Caco-2 (cell line): ENCODE data around the gene FREM3. TPM values are rescaled to one million over a fixed set of nuclear protein-coding genes. Genes with fewer than 3 reads are reported as not detected.
"Not testable (repeated sequence)": the region's sequence is repeated elsewhere in the genome, so short reads cannot be mapped to it uniquely, and the experiment has no call there.

Experiments used
- BruUV-seq: library from RNA; stranded (reverse); fragments of 400-500 nt; replicated peaks from 2 replicates; lab custom pipeline; 2021; lab: Mats Ljungman, UMichigan
- CTCF ChIA-PET: fragments of 300-600 bp; sonication (Branson Sonifier 250); formaldehyde crosslinking; loops from one replicate; lab custom pipeline; 2022; ENCODE audit warnings: antibody characterized with exemption; lab: Charles Lee
- POLR2A ChIA-PET: fragments of 300-600 bp; sonication (Branson Sonifier 250); formaldehyde crosslinking; loops from one replicate; lab custom pipeline; 2022; ENCODE audit warnings: antibody characterized with exemption; lab: Charles Lee
- DNase-seq, 2 experiments: peaks; one replicate each; pipeline versions ENCODE4 v3.0.0 to v3.0.0-alpha.2; 2020 to 2022
- H3K27me3 ChIP-seq: replicated peaks from 2 replicates; pipeline ENCODE4 v1.6.0; 2011; ENCODE audit warnings: low read length; ENCODE audit not compliant: control insufficient read depth, insufficient read depth
- H3K36me3 ChIP-seq: 2 replicates; pipeline ENCODE4 v1.5.1; 2011; ENCODE audit warnings: low read length; ENCODE audit not compliant: control insufficient read depth, insufficient read depth
- H3K4me1 ChIP-seq: fragments of 250-450 bp; sonication (Bioruptor Pico); 2 replicates; pipeline ENCODE4 v1.5.1; 2020; ENCODE audit warnings: mild to moderate bottlenecking
- H3K4me3 ChIP-seq: 2 replicates; pipeline ENCODE4 v1.5.1; 2011; ENCODE audit warnings: low read depth, mild to moderate bottlenecking, control low read depth, low read length
- H3K9me3 ChIP-seq: fragments of 250-450 bp; sonication (Bioruptor Pico); 2 replicates; pipeline ENCODE4 v1.5.1; 2020; ENCODE audit warnings: mild to moderate bottlenecking, moderate library complexity
- H3K27ac Mint-ChIP-seq: one replicate; pipeline ENCODE4 v1.8.0; 2022; ENCODE audit warnings: mixed read lengths; ENCODE audit not compliant: unreplicated experiment
- H3K27me3 Mint-ChIP-seq: one replicate; pipeline ENCODE4 v1.8.0; 2022; ENCODE audit warnings: mixed read lengths; ENCODE audit not compliant: insufficient read depth, unreplicated experiment
- H3K36me3 Mint-ChIP-seq: one replicate; pipeline ENCODE4 v1.8.0; 2022; ENCODE audit warnings: mild to moderate bottlenecking, mixed read lengths; ENCODE audit not compliant: insufficient read depth, unreplicated experiment
- H3K4me1 Mint-ChIP-seq: one replicate; pipeline ENCODE4 v1.8.0; 2022; ENCODE audit warnings: low read depth, mixed read lengths; ENCODE audit not compliant: unreplicated experiment
- H3K4me3 Mint-ChIP-seq: one replicate; pipeline ENCODE4 v1.8.0; 2022; ENCODE audit warnings: mild to moderate bottlenecking, moderate library complexity, mixed read lengths; ENCODE audit not compliant: unreplicated experiment
- H3K9me3 Mint-ChIP-seq: one replicate; pipeline ENCODE4 v1.8.0; 2022; ENCODE audit warnings: mixed read lengths; ENCODE audit not compliant: unreplicated experiment
- intact Hi-C: fragments of 100-400 bp; cut with micrococcal nuclease; formaldehyde crosslinking; loops from one replicate; pipeline ENCODE4 v1.10.0; 2022; ENCODE audit not compliant: unreplicated experiment
- total RNA-seq: library from RNA; stranded (reverse); gene quantifications from 2 replicates; pipeline ENCODE4 v1.2.3, GENCODE V29; 2022
- TF ChIP-seq, protein P1 (sequence below), 2 experiments: fragments of 200-600 bp in 1 of 2; IDR thresholded peaks; 1 replicate in 1 of 2; 2 replicates in 1 of 2; pipeline versions ENCODE4 v1.5.1 to v1.8.0; 2011 to 2022; ENCODE audit warnings: antibody characterized with exemption in 1 of 2, control low read depth in 1 of 2, inconsistent platforms in 1 of 2, low read depth in 1 of 2, low read length in 1 of 2, mild to moderate bottlenecking in 1 of 2, moderate library complexity in 1 of 2; ENCODE audit not compliant: insufficient read depth in 1 of 2, severe bottlenecking in 1 of 2, unreplicated experiment in 1 of 2

The FREM3 gene
- total RNA-seq, 1 experiment from 2014 or later: not detected

DNA sequence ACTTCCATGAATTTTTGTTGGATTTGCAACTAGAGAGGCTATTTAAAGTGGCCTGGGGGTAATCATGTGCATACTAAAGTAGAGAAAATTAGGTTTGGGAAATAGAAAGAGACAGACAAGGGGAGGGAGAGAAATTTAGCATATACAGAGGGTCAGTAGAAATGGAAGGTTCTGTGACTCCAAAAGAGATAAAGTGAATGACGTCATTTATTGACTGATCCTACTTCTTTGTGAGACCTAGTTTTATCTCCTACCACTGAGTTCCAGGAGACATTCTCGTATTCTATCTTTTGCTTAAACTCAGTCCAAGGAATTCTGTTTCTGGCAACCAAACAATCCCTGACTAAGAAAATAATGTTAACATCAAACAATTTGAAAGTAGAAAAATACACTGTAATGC lies 42.4 kb upstream of the FREM3 start:
- H3K27me3 Mint-ChIP-seq: no peaks in the 10 kb centered on the region
- CTCF ChIA-PET: no interaction called here
- no peaks in the 10 kb centered on the region for H3K27me3 ChIP-seq

DNA sequence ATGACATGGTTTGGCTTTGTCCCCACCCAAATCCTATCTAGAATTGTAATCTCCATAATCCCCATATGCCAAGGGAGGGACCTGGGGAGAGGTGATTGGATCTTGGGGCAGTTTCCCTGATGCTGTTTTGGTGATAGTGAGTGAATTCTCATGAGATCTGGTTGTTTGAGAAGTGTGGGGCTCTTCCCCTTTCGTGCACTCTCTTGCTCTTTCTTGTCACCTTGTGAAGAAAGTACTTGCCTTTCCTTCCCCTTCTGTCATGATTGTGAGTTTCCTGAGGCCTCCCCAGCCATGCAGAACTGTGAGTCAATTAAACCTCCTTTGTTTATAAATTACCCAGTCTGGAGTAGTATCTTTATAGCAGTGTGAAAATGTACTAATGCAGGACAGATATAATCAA lies 36.4 kb upstream of the FREM3 start:
- TF ChIP-seq, protein P1, sequence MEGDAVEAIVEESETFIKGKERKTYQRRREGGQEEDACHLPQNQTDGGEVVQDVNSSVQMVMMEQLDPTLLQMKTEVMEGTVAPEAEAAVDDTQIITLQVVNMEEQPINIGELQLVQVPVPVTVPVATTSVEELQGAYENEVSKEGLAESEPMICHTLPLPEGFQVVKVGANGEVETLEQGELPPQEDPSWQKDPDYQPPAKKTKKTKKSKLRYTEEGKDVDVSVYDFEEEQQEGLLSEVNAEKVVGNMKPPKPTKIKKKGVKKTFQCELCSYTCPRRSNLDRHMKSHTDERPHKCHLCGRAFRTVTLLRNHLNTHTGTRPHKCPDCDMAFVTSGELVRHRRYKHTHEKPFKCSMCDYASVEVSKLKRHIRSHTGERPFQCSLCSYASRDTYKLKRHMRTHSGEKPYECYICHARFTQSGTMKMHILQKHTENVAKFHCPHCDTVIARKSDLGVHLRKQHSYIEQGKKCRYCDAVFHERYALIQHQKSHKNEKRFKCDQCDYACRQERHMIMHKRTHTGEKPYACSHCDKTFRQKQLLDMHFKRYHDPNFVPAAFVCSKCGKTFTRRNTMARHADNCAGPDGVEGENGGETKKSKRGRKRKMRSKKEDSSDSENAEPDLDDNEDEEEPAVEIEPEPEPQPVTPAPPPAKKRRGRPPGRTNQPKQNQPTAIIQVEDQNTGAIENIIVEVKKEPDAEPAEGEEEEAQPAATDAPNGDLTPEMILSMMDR (IDR thresholded peaks at IDR 0.05; ENCODE audit: insufficient read depth in 1 of 2, low read depth in 1 of 2, low read length in 1 of 2, severe bottlenecking in 1 of 2, unreplicated experiment in 1 of 2): no peak
- no peaks in the 10 kb centered on the region for H3K27me3 ChIP-seq
- no TSS peak for BruUV-seq
- Mint-ChIP-seq H3K27me3 (peaks cover 4% of the 10 kb centered on the region), H3K36me3 (no peaks in the 10 kb centered on the region), H3K4me3 (no peak overlapping the region), H3K4me1 (peaks cover 7% of the 10 kb centered on the region), H3K9me3 (no peaks in the 10 kb centered on the region), H3K27ac (no peak overlapping the region)
- no peak for DNase-seq
- POLR2A ChIA-PET: no interaction called here
- intact Hi-C loops: no loop called here
- no peaks in the 10 kb centered on the region for H3K36me3 ChIP-seq
- H3K4me1 ChIP-seq: no peaks in the 10 kb centered on the region
- H3K4me3 ChIP-seq: no peak overlapping the region
- no peaks in the 10 kb centered on the region for H3K9me3 ChIP-seq
- CTCF ChIA-PET: no interaction called here

More for the DNA sequence above, 42.4 kb upstream of the FREM3 start:
- POLR2A ChIA-PET: no interaction called here
- no peaks in the 10 kb centered on the region for H3K9me3 ChIP-seq
- H3K9me3 Mint-ChIP-seq: no peaks in the 10 kb centered on the region
- intact Hi-C loops: no loop called here
- DNase-seq: no peak
- no peak overlapping the region for H3K4me3 Mint-ChIP-seq
- H3K4me1 ChIP-seq: no peaks in the 10 kb centered on the region
- H3K4me3 ChIP-seq: no peak overlapping the region
- H3K4me1 Mint-ChIP-seq: no peaks in the 10 kb centered on the region
- TF ChIP-seq, protein P1 (IDR thresholded peaks at IDR 0.05; ENCODE audit: insufficient read depth in 1 of 2, low read depth in 1 of 2, low read length in 1 of 2, severe bottlenecking in 1 of 2, unreplicated experiment in 1 of 2): no peak
- H3K36me3 ChIP-seq: no peaks in the 10 kb centered on the region
- no TSS peak for BruUV-seq
- H3K27ac Mint-ChIP-seq: no peak overlapping the region
- H3K36me3 Mint-ChIP-seq: no peaks in the 10 kb centered on the region

DNA sequence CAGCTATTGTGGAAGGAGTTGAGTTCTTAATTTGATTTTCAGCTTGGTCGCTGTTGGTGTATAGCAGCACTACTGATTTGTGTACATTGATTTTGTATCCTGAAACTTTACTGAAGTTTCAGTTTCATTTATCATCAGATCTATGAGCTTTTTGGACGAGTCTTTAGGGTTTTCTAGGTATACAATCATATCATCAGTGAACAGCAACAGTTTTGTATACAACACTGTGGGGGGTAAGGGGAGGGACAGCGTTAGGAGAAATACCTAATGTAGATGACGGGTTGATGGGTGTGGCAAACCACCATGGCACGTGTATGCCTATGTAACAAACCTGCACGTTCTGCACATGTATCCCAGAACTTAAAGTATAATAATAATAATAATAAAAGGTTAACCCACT lies 35.6 kb upstream of the FREM3 start:
- H3K27me3 ChIP-seq, BruUV-seq, POLR2A ChIA-PET, H3K4me3 ChIP-seq, H3K4me1 Mint-ChIP-seq, H3K27me3 Mint-ChIP-seq, H3K27ac Mint-ChIP-seq, CTCF ChIA-PET, H3K4me3 Mint-ChIP-seq, H3K9me3 Mint-ChIP-seq, H3K9me3 ChIP-seq, DNase-seq, H3K36me3 ChIP-seq, intact Hi-C loops, H3K36me3 Mint-ChIP-seq, H3K4me1 ChIP-seq: not testable (repeated sequence)

DNA sequence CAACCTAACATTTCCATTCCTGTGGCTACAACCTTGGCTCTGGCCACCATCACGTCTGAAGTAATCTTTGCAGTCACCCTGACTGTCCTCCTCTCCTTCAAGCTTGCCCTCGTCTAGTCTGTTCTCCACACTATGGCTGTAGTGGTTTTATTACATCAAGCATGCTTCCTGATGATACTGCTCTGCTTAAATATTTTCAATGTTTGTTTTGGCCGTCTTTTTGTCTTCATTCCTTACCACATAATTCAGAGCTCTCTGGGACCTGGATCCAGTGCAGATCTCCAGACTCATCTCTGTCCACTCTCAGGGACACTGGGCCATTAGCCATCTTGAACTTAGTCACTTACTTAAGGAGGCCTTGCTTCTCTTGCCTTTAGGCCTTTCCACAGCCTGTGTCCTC lies 27.7 kb upstream of the FREM3 start:
- DNase-seq: no peak
- no TSS peak for BruUV-seq
- Histone ChIP-seq H3K27me3 (no peaks in the 10 kb centered on the region), H3K4me3 (no peak overlapping the region), H3K9me3 (no peaks in the 10 kb centered on the region), H3K36me3 (no peaks in the 10 kb centered on the region), H3K4me1 (no peaks in the 10 kb centered on the region)
- Mint-ChIP-seq H3K27ac (no peak overlapping the region), H3K9me3 (no peaks in the 10 kb centered on the region), H3K36me3 (no peaks in the 10 kb centered on the region), H3K27me3 (peaks cover 9% of the 10 kb centered on the region), H3K4me1 (no peaks in the 10 kb centered on the region), H3K4me3 (no peak overlapping the region)
- TF ChIP-seq, protein P1 (IDR thresholded peaks at IDR 0.05; ENCODE audit: insufficient read depth in 1 of 2, low read depth in 1 of 2, low read length in 1 of 2, severe bottlenecking in 1 of 2, unreplicated experiment in 1 of 2): no peak
- ChIA-PET POLR2A (no interaction called here), CTCF (interaction anchor here (0.6 kb wide), 1 partner anchor 1936 kb away, joined by 3 read pairs; no protein-coding TSS in a partner anchor)
- intact Hi-C loops: no loop called here
